SU-DHL-6 (cell line): ENCODE results near the gene KRTAP12-1.

Experiments used
- H2AFZ ChIP-seq: fragments of 200-600 bp; sonication (generic); 2 replicates; pipeline ENCODE4 v1.6.1; 2014; ENCODE audit warnings: low read depth, mild to moderate bottlenecking, moderate library complexity, mixed read lengths, antibody characterized with exemption, low read length; ENCODE audit not compliant: severe bottlenecking
- H3F3A ChIP-seq: fragments of 200-600 bp; shearing (Covaris generic); 2 replicates; pipeline ENCODE4 v1.6.0; 2016; ENCODE audit warnings: antibody characterized with exemption, mild to moderate bottlenecking; ENCODE audit not compliant: insufficient read depth
- H3K27ac ChIP-seq: fragments of 200-600 bp; sonication (generic); 2 replicates; pipeline ENCODE4 v1.5.1; 2016; ENCODE audit warnings: low read depth, mild to moderate bottlenecking, low read length, moderate library complexity, mixed read lengths
- H3K27me3 ChIP-seq: fragments of 200-600 bp; sonication (generic), shearing (Covaris generic); 2 replicates; pipeline ENCODE4 v1.6.0; 2014; ENCODE audit warnings: mild to moderate bottlenecking, low read length
- H3K36me3 ChIP-seq: fragments of 200-600 bp; sonication (generic); 2 replicates; pipeline ENCODE4 v1.6.1; 2014; ENCODE audit warnings: mild to moderate bottlenecking, low read length, mixed read lengths
- H3K4me2 ChIP-seq: fragments of 300-600, 200-600 bp; shearing (Covaris generic), sonication (generic); 2 replicates; pipeline ENCODE4 v1.6.0; 2014; ENCODE audit warnings: low read length, low read depth, mild to moderate bottlenecking; ENCODE audit not compliant: poor library complexity, severe bottlenecking
- H3K4me3 ChIP-seq: fragments of 200-600 bp; sonication (generic); 2 replicates; pipeline ENCODE4 v1.5.1; 2014; ENCODE audit warnings: antibody characterized with exemption, low read length, mild to moderate bottlenecking, mixed read lengths; ENCODE audit not compliant: insufficient read depth, poor library complexity, severe bottlenecking
- H3K79me2 ChIP-seq: fragments of 200-600 bp; sonication (generic); 2 replicates; pipeline ENCODE4 v1.6.1; 2014; ENCODE audit warnings: mild to moderate bottlenecking, low read length, moderate library complexity; ENCODE audit not compliant: insufficient read depth
- H3K9ac ChIP-seq: fragments of 200-600 bp; sonication (generic); 2 replicates; pipeline ENCODE4 v1.7.0; 2014; ENCODE audit warnings: mild to moderate bottlenecking, low read length
- H3K9me2 ChIP-seq: fragments of 200-600 bp; sonication (generic); replicated peaks from 2 replicates; pipeline ENCODE4 v1.6.1; 2014; ENCODE audit warnings: low read length; ENCODE audit not compliant: insufficient read depth
- H3K9me3 ChIP-seq: fragments of 200-600 bp; sonication (generic); 2 replicates; pipeline ENCODE4 v1.6.1; 2014; ENCODE audit warnings: low read length, mixed read lengths; ENCODE audit not compliant: insufficient read depth
- H4K20me1 ChIP-seq: fragments of 200-600 bp; sonication (generic); 2 replicates; pipeline ENCODE4 v1.6.1; 2014; ENCODE audit warnings: low read depth, mild to moderate bottlenecking, antibody characterized with exemption, low read length, moderate library complexity, mixed read lengths
- CTCF ChIP-seq: fragments of 200-600 bp; sonication (generic); IDR thresholded peaks from one replicate; pipeline ENCODE4 v1.5.1; 2017; ENCODE audit warnings: antibody characterized with exemption, mild to moderate bottlenecking, low read length, moderate library complexity; ENCODE audit not compliant: insufficient read depth, poor library complexity, severe bottlenecking
- EZH2phosphoT487 ChIP-seq: fragments of 200-600 bp; sonication (generic), shearing (Covaris generic); conservative IDR thresholded peaks from 2 replicates; pipeline ENCODE4 v1.6.1; 2018; ENCODE audit warnings: mild to moderate bottlenecking, antibody characterized with exemption, low read length, moderate library complexity, mixed read lengths

The KRTAP12-1 gene

GRCh38 chr21:44702111-44702972, 20.4 kb upstream of the KRTAP12-1 start:
- no peaks in the 10 kb centered on the region for H3K27me3 ChIP-seq
- no peak overlapping the region for H3K4me3 ChIP-seq
- H3K4me2 ChIP-seq = no peak overlapping the region
- H3K9ac ChIP-seq = no peak overlapping the region
- no peak overlapping the region for H3K27ac ChIP-seq
- TF ChIP-seq EZH2phosphoT487 (no peak), CTCF (no peak)
- H3K79me2 ChIP-seq = no peaks in the 10 kb centered on the region
- no peaks in the 10 kb centered on the region for H3K36me3 ChIP-seq
- no peaks in the 10 kb centered on the region for H3F3A ChIP-seq
- H3K9me3 ChIP-seq = no peaks in the 10 kb centered on the region
- H2AFZ ChIP-seq = no peak overlapping the region
- H4K20me1 ChIP-seq = no peaks in the 10 kb centered on the region
- no peaks in the 10 kb centered on the region for H3K9me2 ChIP-seq

- Histone ChIP-seq H3K4me2 (no peak overlapping the region), H3K79me2 (no peaks in the 10 kb centered on the region), H3K4me3 (no peak overlapping the region), H3F3A (no peaks in the 10 kb centered on the region), H3K27ac (no peak overlapping the region), H3K36me3 (no peaks in the 10 kb centered on the region), H3K9ac (no peak overlapping the region), H4K20me1 (no peaks in the 10 kb centered on the region), H3K27me3 (no peaks in the 10 kb centered on the region), H2AFZ (no peak overlapping the region), H3K9me2 (no peaks in the 10 kb centered on the region), H3K9me3 (no peaks in the 10 kb centered on the region)
- TF ChIP-seq CTCF (no peak), EZH2phosphoT487 (no peak)
Observed at GRCh38 chr21:44701541-44701940, 19.6 kb upstream of the KRTAP12-1 start.

GRCh38 chr21:44701023-44701400, 19.0 kb upstream of the KRTAP12-1 start:
- no peak for TF ChIP-seq CTCF
- no peak for TF ChIP-seq EZH2phosphoT487
- H3K27me3 ChIP-seq = no peaks in the 10 kb centered on the region
- no peaks in the 10 kb centered on the region for H4K20me1 ChIP-seq
- H3K9ac ChIP-seq = no peak overlapping the region
- no peaks in the 10 kb centered on the region for H3F3A ChIP-seq
- no peaks in the 10 kb centered on the region for H3K9me2 ChIP-seq
- H3K4me3 ChIP-seq = no peak overlapping the region
- H3K36me3 ChIP-seq = no peaks in the 10 kb centered on the region
- H2AFZ ChIP-seq = no peak overlapping the region
- H3K9me3 ChIP-seq = no peaks in the 10 kb centered on the region
- no peak overlapping the region for H3K4me2 ChIP-seq
- H3K27ac ChIP-seq = no peak overlapping the region
- no peaks in the 10 kb centered on the region for H3K79me2 ChIP-seq
